ENCODE data around the gene LTA4H. TPM values are rescaled to one million over a fixed set of nuclear protein-coding genes. Genes with fewer than 3 reads are reported as not detected.

LTA4H gene
- total RNA-seq, 2 donors from 2014 or later: 41.2 to 57.6 TPM

DNA sequence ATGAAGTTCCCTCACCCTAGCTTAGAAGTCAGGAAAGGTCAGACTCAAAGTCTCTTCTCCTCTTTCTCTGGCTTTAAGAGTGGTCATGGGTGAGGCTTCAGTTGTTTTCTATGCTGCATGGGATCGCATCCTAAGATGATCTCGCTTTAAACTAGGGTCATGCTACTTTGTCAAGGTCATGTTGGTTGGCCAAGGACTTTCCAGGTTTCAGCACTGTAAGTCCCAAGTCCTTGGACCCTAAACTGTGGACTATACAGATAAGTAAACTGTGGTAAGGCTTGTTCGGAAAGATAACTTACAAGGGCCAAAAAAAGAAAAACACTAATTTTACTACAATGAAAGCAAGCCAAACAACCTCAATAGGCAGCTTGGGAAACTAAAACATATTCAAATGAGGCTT, 56.6 kb downstream of the LTA4H start:
- Histone ChIP-seq H3K36me3 (replicated peaks in 1 of 2; ENCODE audit: insufficient read depth in 1 of 2, low read depth in 2 of 2) (no peaks in the 10 kb centered on the region), H3K27me3 (no peaks in the 10 kb centered on the region), H3K27ac (no peak overlapping the region), H3K9me3 (no peaks in the 10 kb centered on the region), H3K4me1 (no peaks in the 10 kb centered on the region), H3K4me3 (no peak overlapping the region)
- WGBS, 2 donors: 65 to 76% methylated on average over 3 of the region's 3 CpGs
- TF ChIP-seq, protein P1, sequence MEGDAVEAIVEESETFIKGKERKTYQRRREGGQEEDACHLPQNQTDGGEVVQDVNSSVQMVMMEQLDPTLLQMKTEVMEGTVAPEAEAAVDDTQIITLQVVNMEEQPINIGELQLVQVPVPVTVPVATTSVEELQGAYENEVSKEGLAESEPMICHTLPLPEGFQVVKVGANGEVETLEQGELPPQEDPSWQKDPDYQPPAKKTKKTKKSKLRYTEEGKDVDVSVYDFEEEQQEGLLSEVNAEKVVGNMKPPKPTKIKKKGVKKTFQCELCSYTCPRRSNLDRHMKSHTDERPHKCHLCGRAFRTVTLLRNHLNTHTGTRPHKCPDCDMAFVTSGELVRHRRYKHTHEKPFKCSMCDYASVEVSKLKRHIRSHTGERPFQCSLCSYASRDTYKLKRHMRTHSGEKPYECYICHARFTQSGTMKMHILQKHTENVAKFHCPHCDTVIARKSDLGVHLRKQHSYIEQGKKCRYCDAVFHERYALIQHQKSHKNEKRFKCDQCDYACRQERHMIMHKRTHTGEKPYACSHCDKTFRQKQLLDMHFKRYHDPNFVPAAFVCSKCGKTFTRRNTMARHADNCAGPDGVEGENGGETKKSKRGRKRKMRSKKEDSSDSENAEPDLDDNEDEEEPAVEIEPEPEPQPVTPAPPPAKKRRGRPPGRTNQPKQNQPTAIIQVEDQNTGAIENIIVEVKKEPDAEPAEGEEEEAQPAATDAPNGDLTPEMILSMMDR (IDR thresholded peaks at IDR 0.05): no peak
- no peak for TF ChIP-seq POLR2A (IDR thresholded peaks at IDR 0.05)
- intact Hi-C loops (cut with DNase I): no loop called here
- ATAC-seq (no peak), DNase-seq (no peak)

DNA sequence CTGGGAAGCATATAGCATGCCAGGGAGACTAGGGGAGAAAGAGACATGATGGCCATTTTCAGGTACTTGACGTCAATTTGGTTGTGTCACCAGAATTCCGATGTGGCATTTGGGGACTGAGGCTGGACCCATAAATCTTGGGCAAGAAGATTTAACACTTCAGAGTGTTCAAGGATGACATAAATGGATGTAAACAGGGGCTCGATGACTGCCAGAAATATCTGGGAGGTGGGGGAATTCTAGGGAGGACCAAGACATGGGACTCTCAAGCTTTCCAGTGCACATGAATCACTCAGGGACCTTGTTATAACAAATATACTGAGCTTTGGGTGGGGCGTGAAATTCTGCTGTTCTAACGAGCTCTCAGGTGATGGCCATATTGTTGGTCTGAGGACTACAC, 57.0 kb downstream of the LTA4H start:
- no peaks in the 10 kb centered on the region for H3K9me3 ChIP-seq
- WGBS, 2 donors: 78 to 83% methylated on average over 5 of the region's 5 CpGs
- intact Hi-C loops (cut with DNase I): no loop called here
- H3K27me3 ChIP-seq: no peaks in the 10 kb centered on the region
- no peak overlapping the region for H3K27ac ChIP-seq
- no peak for DNase-seq
- no peaks in the 10 kb centered on the region for H3K4me1 ChIP-seq
- no peak overlapping the region for H3K4me3 ChIP-seq
- TF ChIP-seq POLR2A (IDR thresholded peaks at IDR 0.05): no peak
- TF ChIP-seq, protein P1 (IDR thresholded peaks at IDR 0.05): no peak
- H3K36me3 ChIP-seq (replicated peaks in 1 of 2; ENCODE audit: insufficient read depth in 1 of 2, low read depth in 2 of 2): no peaks in the 10 kb centered on the region
- no peak for ATAC-seq

DNA sequence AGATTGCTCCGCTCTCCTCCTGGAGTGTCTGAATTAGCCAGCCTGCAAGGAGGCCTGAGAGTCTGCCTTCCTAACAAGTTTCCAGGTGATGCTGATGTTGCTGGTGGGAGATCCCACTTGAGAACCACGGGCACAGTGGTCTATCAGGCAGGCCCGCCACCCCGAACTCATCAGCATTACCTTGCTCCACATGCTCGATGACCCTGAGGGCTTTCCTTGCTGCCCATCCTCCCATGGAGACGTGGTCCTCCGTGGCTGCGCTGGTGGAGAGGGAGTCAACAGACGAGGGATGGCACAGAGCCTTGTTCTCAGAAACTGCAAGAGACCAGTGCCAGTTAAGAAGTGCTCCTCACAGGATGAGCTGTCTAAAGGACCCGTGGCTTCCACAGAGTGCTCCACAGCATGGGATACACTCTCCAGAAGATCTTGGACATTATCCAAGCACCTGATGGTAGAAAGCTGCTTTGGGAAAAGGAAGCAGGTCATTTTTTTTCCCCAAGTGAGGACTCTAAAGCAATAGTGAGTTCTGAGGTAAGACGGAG, 57.6 kb downstream of the LTA4H start:
- no peak overlapping the region for H3K4me3 ChIP-seq
- no peak overlapping the region for H3K27ac ChIP-seq
- H3K27me3 ChIP-seq: no peaks in the 10 kb centered on the region
- no peak for DNase-seq
- 78 to 85% methylated on average over 11 of the region's 11 CpGs for WGBS, 2 donors
- no peaks in the 10 kb centered on the region for H3K4me1 ChIP-seq
- H3K36me3 ChIP-seq (replicated peaks in 1 of 2; ENCODE audit: insufficient read depth in 1 of 2, low read depth in 2 of 2): no peaks in the 10 kb centered on the region
- TF ChIP-seq POLR2A (IDR thresholded peaks at IDR 0.05): no peak
- TF ChIP-seq, protein P1 (IDR thresholded peaks at IDR 0.05): no peak
- intact Hi-C loops (cut with DNase I): no loop called here
- ATAC-seq: no peak
- no peaks in the 10 kb centered on the region for H3K9me3 ChIP-seq

DNA sequence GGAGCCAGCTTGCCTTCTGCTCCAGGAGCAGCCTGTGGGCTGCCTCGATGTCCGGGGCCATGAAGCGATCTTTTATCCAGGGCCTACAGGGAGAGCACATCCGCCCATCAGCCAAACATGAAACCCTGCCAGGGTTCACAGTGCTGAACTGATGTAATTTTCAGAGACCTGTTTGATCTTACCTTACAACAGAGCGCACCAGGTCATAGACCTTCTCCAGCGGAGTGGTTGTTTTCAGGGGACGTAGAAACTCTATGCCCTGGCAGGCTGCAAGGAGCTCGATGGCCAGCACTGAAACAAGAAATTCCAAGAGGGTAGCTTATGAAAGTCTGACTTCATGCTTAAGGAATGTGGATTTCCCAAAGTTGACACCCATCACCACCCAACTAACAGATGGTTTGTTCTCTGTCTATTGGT, 59.0 kb downstream of the LTA4H start:
- Histone ChIP-seq H3K4me1 (no peaks in the 10 kb centered on the region), H3K27me3 (no peaks in the 10 kb centered on the region), H3K4me3 (no peak overlapping the region), H3K27ac (no peak overlapping the region), H3K36me3 (replicated peaks in 1 of 2; ENCODE audit: insufficient read depth in 1 of 2, low read depth in 2 of 2) (no peaks in the 10 kb centered on the region), H3K9me3 (no peaks in the 10 kb centered on the region)
- DNase-seq (no peak), ATAC-seq (no peak)
- no peak for TF ChIP-seq POLR2A (IDR thresholded peaks at IDR 0.05)
- TF ChIP-seq, protein P1 (IDR thresholded peaks at IDR 0.05): no peak
- intact Hi-C loops (cut with DNase I): no loop called here
- WGBS, 2 donors: 90 to 92% methylated on average over 8 of the region's 8 CpGs

DNA sequence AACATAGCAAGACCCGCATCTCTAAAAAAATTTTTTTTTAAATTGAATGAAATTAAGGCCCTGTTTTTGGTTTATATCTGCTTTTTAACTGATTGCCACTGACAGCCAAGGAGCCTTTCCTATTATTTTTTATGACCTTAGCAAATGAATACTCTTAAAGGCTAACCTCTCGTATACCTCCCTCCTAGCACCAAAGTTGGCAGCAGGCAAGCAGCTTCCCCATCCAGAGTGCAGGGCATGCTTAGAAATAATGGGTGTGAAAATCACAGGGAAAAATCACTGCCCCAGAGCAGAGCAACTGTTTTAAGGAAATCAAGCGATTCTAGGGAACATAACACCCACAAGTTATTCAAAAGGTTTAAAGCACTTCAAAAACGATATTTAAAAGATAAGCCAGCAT, 59.9 kb downstream of the LTA4H start:
- ATAC-seq (no peak), DNase-seq (no peak)
- Histone ChIP-seq H3K4me3 (no peak overlapping the region), H3K9me3 (no peaks in the 10 kb centered on the region), H3K4me1 (no peaks in the 10 kb centered on the region), H3K36me3 (replicated peaks in 1 of 2; ENCODE audit: insufficient read depth in 1 of 2, low read depth in 2 of 2) (no peaks in the 10 kb centered on the region), H3K27me3 (no peaks in the 10 kb centered on the region), H3K27ac (no peak overlapping the region)
- 84 to 89% methylated on average over 4 of the region's 4 CpGs for WGBS, 2 donors
- intact Hi-C loops (cut with DNase I): no loop called here
- TF ChIP-seq POLR2A (IDR thresholded peaks at IDR 0.05): no peak
- TF ChIP-seq, protein P1 (IDR thresholded peaks at IDR 0.05): no peak
